ENCODE results near the gene TTLL13. TPM values are rescaled to one million over a fixed set of nuclear protein-coding genes. Genes with fewer than 3 reads are reported as not detected.
"Not testable (repeated sequence)": the region's sequence is repeated elsewhere in the genome, so short reads cannot be mapped to it uniquely, and the experiment has no call there.

TTLL13 gene
- total RNA-seq, 2 donors from 2014 or later: not detected

DNA sequence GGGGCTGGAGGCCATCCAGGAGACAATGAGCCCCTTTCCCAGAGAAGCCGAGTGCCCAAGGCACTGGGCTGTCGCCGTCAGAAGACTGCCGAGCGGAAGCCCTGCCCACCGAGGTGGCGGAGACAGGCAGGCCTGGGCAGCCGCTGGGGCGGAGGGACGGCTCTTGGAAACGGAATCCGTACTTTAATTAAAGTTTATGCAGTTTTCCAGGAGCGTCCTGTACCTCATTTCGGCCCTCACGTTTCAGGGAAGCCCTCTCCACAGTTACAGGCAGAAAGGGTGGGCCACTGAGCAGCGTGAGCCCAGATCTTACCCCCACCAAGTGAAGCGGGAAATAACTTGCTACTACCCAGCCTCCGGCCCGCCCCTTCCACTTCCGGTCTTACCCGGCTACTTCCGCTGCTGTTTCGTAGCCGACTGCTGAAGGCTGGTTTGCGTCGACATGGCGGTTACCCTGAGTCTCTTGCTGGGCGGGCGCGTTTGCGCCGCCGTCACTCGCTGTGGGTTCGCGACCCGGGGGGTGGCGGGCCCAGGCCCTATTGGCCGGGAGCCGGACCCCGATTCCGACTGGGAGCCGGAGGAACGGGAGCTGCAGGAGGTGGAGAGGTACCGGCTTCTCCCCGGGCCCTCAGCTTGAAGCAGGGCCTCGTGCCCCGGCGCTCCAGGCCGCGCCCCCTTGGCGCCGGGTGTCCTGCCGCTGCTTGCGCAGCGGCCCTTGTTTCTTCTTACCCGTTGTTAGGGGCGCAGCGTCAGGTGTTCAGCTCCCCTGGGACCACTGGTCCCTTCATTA, 16.1 kb downstream of the TTLL13 start, which contains the start of gene NGRN:
NGRN (plus strand) TSS at position 402 of the 790 bp plus-strand sequence; CDS start at position 443, 41 bp downstream.
- intact Hi-C loops (cut with DNase I): loop anchor here in 1 of 2 donors (10.0 kb wide), 1 partner anchor 371 kb away; the partner anchor contains the start of gene AP3S2
- peak; percentile 96 to 97 for ATAC-seq
- peak; percentile 93 for DNase-seq

DNA sequence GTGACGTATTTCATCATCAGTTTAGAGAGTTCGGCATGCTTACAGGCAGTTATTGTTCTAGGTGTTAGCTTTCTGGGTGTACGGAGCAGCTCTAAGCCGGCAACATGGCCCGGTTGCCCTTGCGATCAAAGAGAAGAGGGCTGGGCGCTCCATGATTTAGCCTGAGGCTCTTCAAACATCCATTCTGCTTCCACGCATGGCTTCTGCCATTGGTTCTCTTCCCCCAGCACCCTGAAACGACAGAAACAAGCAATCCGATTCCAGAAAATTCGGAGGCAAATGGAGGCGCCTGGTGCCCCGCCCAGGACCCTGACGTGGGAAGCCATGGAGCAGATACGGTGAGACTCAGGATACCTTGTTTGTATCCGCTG, 16.7 kb downstream of the TTLL13 start:
- intact Hi-C loops (cut with DNase I): loop anchor here in 1 of 2 donors (10.0 kb wide), 1 partner anchor 371 kb away; the partner anchor contains the start of gene AP3S2
- peak; percentile 62 for DNase-seq
- peak; percentile 31 to 57 for ATAC-seq

DNA sequence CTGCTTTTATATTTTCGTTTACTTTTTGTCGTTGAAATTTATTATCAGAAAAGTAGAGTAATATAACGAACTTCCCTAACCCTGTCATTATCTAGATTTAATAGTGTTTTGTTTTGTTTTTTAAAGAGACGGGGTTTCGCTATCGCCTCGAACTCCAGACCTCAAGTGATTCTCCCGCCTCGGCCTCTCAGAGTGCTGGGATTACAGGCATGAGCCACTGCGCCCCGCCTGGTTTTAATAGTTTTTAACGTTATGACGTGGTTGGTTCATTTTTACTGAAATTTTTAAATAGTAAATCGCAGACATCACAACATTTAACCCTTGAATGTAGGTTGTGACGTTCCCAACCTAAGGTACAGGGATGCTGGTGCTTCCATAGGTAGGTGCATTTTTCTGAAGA, 17.1 kb downstream of the TTLL13 start:
- intact Hi-C loops (cut with DNase I): loop anchor here in 1 of 2 donors (10.0 kb wide), 1 partner anchor 372 kb away; the partner anchor contains the start of gene AP3S2
- DNase-seq (no peak), ATAC-seq (no peak)

DNA sequence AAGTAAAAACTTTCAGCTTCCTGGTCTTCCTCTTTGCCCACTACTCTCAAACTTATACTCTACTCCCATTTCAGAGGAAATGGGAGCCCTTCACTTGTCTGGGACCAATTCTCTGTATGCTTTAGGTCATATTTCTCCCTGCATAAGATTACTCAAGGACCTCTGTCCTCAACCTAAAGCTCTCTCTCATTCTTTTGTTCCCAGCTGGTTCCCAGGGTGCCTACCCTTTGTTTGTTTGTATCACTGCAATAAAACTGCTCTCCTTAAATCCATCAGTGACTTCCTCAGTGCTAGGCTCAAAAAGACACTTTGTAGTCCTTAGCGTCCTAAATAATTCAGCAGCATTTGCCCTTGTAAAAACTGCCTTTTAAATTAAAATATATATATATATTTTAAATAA, 19.1 kb downstream of the TTLL13 start:
- ATAC-seq (no peak), DNase-seq (no peak)
- intact Hi-C loops (cut with DNase I): loop anchor here in 1 of 2 donors (10.0 kb wide), 1 partner anchor 374 kb away; the partner anchor contains the start of gene AP3S2

DNA sequence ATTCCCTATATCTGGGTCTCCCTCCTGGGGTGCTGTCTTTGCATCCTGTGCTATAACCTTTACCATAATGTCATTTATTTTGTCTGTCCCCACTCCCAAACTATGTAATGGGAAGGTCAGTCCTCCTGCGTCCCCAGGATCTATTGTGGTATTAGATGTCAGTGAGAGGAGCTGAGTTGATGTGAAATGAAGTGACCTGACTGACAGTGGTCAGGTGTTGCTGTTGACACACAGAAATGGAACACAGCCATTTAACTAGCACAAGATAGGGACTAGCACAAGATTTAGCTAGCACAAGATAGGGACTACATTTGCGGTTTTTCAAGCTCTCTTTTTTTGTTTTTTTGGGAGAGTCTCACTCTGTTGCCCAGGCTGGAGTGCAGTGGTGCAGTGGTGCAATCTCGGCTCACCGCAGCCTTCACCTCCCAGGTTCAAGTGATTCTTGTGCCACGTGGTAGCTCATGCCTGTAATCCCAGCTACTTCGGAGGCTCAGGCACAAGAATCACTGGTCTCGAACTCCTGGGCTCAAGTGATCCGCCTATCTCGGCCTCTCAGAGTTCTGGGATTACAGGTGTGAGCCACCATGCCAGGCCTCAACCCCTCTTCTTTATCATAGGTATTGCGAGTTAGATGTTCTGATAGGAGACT, 21.3 kb downstream of the TTLL13 start:
- intact Hi-C loops (cut with DNase I): no loop called here
- ATAC-seq: no peak
- DNase-seq: no peak

DNA sequence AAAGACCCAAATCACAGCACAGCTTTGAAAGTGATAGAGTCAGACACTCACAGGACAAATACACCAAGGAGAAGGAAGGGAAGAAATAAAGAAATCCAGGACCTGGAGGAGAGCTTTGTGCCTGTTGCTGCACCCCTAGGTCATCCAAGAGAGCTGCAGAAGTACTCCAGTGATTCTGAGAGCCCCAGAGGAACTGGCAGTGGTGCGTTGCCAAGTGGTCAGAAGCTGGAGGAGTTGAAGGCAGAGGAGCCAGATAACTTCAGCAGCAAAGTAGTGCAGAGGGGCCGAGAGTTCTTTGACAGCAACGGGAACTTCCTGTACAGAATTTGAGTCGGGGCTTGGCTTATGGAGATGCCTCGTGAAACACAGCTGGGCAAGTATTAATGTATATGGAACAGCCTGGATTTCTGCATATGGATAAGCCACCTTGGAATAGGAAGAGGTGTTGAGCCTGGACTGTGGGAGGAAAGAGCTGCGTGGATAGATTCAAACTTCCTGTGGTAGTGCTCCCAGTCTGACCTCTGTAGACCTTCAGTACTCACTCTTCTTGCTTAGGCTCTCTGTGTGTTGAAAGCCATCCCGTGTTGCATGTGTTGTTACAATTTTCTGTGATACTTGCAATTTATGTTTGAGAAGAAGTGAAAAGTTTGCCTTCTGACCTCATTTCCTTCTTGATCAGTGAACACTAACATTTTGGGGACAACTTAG, 22.3 kb downstream of the TTLL13 start:
- DNase-seq (no peak), ATAC-seq (peak; percentile 36 to 39)
- intact Hi-C loops (cut with DNase I): no loop called here

DNA sequence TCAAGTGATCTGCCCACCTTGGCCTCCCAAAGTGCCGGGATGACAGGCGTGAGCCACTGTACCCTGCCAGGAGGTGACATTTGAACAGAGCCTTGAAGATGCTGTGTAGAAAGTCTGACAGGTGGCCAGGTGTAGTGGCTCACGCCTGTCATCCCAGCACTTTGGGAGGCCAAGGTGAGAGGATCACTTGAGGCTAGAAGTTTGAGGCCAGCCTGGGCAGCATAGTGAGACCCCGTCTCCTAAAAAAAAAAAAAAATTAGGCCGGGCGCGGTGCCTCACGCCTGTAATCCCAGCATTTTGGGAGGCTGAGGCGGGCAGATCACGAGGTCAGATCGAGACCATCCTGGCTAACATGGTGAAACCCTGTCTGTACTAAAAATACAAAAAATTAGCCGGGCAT, 29.1 kb downstream of the TTLL13 start:
- ATAC-seq; DNase-seq; intact Hi-C loops (cut with DNase I): not testable (repeated sequence)

DNA sequence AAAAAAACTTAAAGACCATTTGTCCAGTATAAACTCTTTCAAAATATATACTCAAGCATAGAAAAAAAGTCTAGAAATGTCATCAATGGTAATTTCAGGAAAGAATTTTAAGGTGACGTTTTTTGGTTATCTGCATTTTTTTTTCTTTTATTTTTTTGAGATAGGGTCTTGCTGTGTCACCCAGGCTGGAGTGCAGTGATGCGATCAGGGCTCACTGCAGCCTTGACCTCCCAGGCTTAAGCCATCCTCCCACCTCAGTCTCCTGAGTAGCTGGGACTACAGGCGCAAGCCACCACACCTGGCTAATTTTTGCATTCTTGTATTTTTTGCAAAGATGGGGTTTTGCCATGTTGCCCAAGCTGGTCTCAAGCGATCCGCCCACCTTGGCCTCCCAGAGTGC, 31.4 kb downstream of the TTLL13 start:
- ATAC-seq; intact Hi-C loops (cut with DNase I); DNase-seq: not testable (repeated sequence)

DNA sequence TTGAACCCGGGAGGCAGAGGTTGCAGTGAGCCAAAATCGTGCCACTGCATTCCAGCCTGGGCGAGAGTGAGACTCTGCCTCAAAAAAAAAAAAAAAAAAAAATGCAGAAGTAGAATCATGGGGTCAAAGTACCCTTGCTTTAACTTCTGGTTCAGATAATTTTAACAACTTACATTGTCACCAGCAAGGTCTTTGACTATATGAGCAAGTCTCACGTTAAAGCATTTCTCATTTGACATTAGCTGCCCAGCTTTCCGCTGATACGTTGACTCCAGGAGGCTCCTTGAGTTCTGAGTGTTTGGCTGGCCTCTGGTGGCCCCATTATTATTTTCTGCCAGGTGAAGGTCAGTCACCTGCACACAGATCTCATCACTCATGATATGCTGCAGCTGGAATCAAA, 32.3 kb downstream of the TTLL13 start:
- DNase-seq; ATAC-seq; intact Hi-C loops (cut with DNase I): not testable (repeated sequence)

DNA sequence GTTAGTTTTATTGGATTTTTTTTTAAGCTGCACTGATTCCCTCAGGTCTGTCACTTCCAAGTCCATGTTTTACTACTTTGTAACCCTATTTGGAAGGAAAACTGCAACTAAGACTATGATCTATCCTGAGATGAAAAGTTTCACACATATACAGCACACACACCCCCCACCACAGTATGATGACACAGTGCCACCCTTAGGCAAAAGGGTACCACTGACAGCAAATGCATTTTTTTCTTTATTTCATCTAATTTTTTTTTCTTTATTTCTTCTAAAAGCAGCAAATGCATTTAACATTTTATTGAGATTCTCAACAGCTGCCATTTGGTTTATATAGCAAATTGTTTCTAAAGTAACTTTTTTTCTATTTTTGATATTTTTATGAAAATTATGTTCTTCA, 37.3 kb downstream of the TTLL13 start:
- ATAC-seq (peak in 1 of 2 donors; percentile 42), DNase-seq (no peak)
- intact Hi-C loops (cut with DNase I): no loop called here

DNA sequence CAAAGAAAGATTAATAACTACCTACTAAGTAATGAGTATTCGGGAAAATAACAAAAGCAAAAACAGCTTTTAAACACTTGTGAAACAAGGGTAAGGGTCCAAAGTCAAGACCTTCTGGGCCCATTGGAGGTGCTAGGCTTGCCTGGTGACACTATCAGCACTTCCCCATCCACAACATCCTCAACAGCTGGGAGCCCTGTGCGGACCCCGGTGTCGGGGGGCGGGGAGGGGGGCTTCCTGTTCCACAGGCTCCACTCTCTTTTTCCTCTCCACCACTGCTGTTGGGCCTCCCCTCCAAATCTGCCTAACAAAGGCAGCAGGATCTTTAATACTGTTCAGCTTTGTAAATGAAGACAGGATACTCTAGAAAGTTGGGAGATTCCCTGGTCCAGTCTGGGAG, 37.7 kb downstream of the TTLL13 start:
- DNase-seq (no peak), ATAC-seq (no peak)
- intact Hi-C loops (cut with DNase I): no loop called here

DNA sequence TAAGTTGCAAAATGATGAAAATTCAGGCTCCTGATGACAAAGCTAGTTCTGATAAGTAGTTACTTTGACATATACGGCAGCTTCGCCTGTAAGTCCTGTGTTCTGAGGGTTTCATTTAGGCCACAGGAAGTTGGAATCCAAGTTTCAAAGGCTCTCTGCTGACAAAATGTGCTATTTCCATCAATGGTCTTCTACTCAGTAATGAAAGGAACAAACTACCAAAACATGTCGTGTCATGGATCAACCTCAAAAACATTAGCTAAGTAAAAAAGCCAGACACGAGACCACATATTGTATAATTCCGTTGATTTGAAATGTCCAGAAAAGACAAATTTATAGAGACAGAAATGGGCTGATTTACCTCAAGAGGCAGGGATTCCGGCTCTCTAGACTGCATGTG, 38.6 kb downstream of the TTLL13 start:
- ATAC-seq: no peak
- DNase-seq: no peak
- intact Hi-C loops (cut with DNase I): no loop called here

DNA sequence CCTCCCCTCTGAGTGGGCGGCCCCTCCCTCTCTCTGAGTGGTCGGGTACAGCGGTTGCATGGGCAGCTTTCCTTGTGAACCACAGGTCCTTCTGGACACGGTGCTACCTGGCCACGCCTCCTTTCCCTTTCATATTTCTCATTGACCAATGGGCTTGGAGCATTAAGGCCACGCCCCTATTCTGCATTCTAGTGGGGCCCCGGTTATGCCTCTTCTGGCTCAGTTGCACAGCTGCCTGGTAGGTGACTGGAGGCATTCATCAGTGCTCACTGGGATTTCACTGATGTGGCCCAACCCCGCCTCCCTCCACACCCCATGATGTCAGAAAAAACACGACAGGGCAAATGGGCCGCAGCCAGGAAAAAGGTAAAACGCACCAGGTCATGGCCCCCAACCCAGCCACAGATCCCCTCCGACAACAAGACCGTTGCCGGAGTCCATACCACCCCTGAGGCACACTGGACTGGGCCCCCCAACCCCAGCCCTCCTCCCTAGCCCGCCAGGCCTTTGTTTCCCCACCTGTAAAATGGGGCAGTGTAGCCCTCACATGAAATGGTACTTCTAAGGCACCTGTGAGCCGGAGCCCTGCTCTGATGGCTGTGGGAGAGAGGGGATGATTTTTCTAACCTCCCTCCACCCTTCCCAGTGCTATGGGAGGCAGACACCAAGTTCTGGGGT, 42.5 kb downstream of the TTLL13 start:
- ATAC-seq (no peak), DNase-seq (no peak)
- intact Hi-C loops (cut with DNase I): no loop called here

DNA sequence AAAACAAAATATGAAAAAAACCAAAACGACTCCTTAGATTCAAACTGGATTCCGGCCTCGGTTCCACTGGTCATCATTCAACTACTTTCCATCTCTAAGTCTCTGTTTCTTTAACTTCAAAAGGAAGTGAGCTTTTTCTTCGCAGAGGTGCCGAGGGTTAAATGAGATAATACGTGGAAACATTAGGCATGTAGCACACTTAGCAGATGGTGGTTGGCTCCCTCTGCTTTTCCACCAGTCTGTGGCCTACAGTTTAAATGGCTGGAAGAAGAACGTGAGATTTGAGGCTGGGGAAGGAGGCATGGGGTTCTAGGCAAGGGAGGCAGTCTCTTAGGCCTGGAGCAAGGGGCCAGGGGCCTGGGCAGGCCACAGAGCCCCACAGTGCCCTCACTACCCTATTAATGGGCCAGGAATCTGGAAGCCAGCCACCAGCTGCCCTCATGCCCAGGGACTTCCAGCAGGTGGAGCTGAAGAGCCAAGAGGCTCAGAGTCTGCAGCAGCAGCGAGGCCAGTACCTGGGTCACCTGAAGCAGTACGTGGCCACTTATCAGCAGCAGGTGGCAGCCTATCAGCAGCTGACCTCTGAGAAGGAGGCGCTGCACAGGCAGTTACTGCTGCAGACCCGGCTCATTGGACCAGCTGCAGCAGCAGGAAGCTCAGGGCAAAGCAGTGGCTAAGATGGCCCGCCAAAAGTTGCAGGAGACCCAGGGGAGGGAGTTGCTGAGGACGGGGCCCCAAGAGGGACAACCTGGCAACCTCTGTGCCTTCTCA, 43.9 kb downstream of the TTLL13 start:
- intact Hi-C loops (cut with DNase I): not testable (repeated sequence)
- ATAC-seq (peak in 1 of 2 donors; percentile 40), DNase-seq (peak; percentile 77)

DNA sequence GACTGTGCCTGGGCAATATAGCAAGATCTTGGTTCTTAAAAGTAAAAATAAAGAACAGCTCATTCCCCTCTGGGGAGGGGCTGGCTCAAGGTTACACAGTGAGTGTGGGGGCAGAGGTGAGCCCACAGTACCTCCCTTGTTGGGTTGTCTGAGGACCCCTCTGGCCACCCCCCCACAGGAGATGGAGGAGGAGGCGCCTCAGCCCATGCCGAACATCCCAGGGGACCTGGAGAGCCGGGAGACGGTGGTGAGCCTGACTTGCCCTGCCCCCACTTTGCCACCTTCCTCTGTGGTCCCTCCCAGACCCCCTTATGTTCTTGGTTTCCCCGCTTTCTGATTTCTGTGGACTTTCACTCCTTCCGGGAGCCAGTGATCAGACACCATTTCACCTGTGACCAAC, 44.8 kb downstream of the TTLL13 start:
- DNase-seq (no peak), ATAC-seq (no peak)
- intact Hi-C loops (cut with DNase I): no loop called here

DNA sequence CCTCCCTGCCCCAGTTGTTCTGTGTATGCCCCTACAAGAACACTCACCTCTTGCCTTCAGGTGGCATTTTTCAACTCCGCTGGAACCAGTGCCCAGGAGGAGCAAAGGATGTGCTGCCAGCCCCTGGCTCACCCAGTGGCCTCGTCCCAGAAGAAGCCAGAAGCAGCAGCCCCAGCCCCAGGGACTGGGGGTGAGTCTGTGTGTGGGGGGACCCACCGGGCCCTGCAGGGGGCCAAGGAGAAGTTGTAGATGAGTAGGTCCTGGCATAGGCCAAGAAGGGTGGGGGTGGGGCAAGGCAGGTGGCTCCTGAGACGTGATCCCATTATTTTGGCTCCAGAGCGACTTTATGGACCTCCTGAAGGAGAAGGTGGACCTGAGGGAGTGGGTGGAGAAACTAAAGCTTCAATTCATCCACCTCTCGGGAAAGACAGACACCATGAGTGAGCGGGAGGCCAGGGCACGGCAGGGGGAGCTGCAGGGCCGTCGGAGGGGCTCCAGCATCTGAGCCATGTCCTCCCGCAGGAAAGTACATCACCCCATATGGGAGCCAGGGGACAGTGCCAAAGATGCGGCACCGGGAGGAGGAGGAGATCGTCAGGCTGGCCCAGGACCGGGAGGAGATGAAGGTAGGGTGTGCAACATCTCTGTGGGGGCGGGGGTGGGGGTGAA, 45.4 kb downstream of the TTLL13 start:
- intact Hi-C loops (cut with DNase I): no loop called here
- ATAC-seq (peak in 1 of 2 donors; percentile 41), DNase-seq (no peak)

DNA sequence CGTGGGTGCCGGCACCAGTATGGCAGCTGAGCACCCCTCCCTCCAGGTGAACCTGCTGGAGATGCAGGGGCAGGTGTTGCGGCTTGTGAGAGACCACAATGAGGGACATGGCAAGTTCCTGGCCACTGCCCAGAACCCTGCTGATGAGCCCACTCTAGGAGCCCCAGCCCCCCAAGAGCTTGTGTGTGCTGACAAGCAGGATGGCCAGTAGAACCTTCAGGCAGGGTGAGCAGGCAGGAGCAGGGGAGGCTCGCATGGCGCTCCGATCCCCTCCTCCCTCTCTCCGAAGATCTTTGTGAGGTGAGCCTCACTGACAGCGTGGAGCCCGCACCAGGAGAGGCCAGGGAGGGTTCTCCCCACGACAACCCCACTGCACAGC, 45.9 kb downstream of the TTLL13 start:
- no peak for DNase-seq
- intact Hi-C loops (cut with DNase I): no loop called here
- ATAC-seq: peak in 1 of 2 donors; percentile 30
